HepG2 (cell line): ENCODE measurements around the gene NAA35.

ENCODE experiments used
- CEBPB ChIP-seq: IDR thresholded peaks from 2 replicates; pipeline ENCODE4 v1.6.1; 2011; ENCODE audit warnings: low read depth, low read length, improper control_type of control experiment, borderline replicate concordance
- NFRKB ChIP-seq: fragments of 450-650 bp; IDR thresholded peaks from 2 replicates; pipeline ENCODE4 v1.6.1; 2017
- POLR2A ChIP-seq, 2 experiments: IDR thresholded peaks; 2 replicates each; pipeline ENCODE4 v1.6.1; 2011; ENCODE audit warnings: low read depth in 2 of 2, low read length in 2 of 2, mild to moderate bottlenecking in 1 of 2, moderate library complexity in 1 of 2; ENCODE audit not compliant: insufficient read depth in 1 of 2
- SMARCE1 ChIP-seq: fragments of 450-650 bp; IDR thresholded peaks from 2 replicates; pipeline ENCODE4 v1.6.1; 2017; ENCODE audit warnings: borderline replicate concordance
- ZMYM2 ChIP-seq: sonication (generic); formaldehyde crosslinking; IDR thresholded peaks from 2 replicates; pipeline ENCODE4 v1.8.0; 2022; ENCODE audit warnings: mild to moderate bottlenecking, missing genetic modification reagents
- ZNF160 ChIP-seq: sonication (generic); formaldehyde crosslinking; IDR thresholded peaks from 2 replicates; pipeline ENCODE4 v1.8.0; 2022; ENCODE audit warnings: mild to moderate bottlenecking, inconsistent platforms, missing genetic modification reagents
- TF ChIP-seq, protein P1 (sequence below): sonication (generic); formaldehyde crosslinking; IDR thresholded peaks from 2 replicates; pipeline ENCODE4 v1.4.0; 2020; ENCODE audit warnings: missing genetic modification reagents, mild to moderate bottlenecking, borderline replicate concordance
- TF ChIP-seq, protein P2 (sequence below): sonication (generic); formaldehyde crosslinking; IDR thresholded peaks from 2 replicates; pipeline ENCODE4 v1.5.0; 2020; ENCODE audit warnings: mild to moderate bottlenecking, missing genetic modification reagents, moderate library complexity
- TF ChIP-seq, protein P3 (sequence below): sonication (generic); formaldehyde crosslinking; IDR thresholded peaks from 2 replicates; pipeline ENCODE4 v1.4.0; 2020; ENCODE audit warnings: missing genetic modification reagents

DNA sequence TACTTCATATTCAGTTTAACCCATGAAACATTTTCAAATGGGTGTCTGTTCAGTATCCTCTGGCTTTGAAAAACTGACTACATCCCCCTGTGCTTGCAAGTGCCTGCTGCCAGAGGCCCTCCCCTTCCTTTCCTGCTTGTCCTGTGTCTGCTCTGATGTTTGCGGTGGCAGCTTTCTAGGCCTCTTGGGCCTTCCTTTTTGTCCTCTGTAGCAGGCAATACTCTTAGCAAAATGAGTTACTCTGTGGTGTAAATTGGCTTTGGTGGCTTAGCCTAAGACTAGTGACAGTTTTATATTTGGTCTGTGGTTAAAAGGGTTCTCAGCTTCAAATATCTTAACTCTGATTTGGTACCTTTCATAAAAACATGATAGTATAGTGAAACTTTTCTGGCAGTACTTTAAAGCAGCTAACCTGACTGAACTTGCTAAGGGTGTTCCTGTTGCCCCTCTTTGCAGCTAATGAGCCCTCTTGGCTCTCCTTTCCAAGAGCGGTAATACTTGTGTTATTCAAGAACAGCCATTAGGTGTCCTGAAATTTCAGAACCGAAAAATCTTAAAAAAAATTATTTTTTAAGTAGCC is 81.8 kb downstream of the NAA35 start:
- no peak for TF ChIP-seq SMARCE1
- no peak for TF ChIP-seq NFRKB
- TF ChIP-seq, protein P1, sequence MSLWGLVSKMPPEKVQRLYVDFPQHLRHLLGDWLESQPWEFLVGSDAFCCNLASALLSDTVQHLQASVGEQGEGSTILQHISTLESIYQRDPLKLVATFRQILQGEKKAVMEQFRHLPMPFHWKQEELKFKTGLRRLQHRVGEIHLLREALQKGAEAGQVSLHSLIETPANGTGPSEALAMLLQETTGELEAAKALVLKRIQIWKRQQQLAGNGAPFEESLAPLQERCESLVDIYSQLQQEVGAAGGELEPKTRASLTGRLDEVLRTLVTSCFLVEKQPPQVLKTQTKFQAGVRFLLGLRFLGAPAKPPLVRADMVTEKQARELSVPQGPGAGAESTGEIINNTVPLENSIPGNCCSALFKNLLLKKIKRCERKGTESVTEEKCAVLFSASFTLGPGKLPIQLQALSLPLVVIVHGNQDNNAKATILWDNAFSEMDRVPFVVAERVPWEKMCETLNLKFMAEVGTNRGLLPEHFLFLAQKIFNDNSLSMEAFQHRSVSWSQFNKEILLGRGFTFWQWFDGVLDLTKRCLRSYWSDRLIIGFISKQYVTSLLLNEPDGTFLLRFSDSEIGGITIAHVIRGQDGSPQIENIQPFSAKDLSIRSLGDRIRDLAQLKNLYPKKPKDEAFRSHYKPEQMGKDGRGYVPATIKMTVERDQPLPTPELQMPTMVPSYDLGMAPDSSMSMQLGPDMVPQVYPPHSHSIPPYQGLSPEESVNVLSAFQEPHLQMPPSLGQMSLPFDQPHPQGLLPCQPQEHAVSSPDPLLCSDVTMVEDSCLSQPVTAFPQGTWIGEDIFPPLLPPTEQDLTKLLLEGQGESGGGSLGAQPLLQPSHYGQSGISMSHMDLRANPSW (CRISPR knock-in tag), result no peak
- TF ChIP-seq, protein P2, sequence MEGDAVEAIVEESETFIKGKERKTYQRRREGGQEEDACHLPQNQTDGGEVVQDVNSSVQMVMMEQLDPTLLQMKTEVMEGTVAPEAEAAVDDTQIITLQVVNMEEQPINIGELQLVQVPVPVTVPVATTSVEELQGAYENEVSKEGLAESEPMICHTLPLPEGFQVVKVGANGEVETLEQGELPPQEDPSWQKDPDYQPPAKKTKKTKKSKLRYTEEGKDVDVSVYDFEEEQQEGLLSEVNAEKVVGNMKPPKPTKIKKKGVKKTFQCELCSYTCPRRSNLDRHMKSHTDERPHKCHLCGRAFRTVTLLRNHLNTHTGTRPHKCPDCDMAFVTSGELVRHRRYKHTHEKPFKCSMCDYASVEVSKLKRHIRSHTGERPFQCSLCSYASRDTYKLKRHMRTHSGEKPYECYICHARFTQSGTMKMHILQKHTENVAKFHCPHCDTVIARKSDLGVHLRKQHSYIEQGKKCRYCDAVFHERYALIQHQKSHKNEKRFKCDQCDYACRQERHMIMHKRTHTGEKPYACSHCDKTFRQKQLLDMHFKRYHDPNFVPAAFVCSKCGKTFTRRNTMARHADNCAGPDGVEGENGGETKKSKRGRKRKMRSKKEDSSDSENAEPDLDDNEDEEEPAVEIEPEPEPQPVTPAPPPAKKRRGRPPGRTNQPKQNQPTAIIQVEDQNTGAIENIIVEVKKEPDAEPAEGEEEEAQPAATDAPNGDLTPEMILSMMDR (CRISPR knock-in tag), result no peak
- TF ChIP-seq ZMYM2 (CRISPR knock-in tag), result no peak
- no peak for TF ChIP-seq CEBPB
- TF ChIP-seq, protein P3, sequence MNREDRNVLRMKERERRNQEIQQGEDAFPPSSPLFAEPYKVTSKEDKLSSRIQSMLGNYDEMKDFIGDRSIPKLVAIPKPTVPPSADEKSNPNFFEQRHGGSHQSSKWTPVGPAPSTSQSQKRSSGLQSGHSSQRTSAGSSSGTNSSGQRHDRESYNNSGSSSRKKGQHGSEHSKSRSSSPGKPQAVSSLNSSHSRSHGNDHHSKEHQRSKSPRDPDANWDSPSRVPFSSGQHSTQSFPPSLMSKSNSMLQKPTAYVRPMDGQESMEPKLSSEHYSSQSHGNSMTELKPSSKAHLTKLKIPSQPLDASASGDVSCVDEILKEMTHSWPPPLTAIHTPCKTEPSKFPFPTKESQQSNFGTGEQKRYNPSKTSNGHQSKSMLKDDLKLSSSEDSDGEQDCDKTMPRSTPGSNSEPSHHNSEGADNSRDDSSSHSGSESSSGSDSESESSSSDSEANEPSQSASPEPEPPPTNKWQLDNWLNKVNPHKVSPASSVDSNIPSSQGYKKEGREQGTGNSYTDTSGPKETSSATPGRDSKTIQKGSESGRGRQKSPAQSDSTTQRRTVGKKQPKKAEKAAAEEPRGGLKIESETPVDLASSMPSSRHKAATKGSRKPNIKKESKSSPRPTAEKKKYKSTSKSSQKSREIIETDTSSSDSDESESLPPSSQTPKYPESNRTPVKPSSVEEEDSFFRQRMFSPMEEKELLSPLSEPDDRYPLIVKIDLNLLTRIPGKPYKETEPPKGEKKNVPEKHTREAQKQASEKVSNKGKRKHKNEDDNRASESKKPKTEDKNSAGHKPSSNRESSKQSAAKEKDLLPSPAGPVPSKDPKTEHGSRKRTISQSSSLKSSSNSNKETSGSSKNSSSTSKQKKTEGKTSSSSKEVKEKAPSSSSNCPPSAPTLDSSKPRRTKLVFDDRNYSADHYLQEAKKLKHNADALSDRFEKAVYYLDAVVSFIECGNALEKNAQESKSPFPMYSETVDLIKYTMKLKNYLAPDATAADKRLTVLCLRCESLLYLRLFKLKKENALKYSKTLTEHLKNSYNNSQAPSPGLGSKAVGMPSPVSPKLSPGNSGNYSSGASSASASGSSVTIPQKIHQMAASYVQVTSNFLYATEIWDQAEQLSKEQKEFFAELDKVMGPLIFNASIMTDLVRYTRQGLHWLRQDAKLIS (CRISPR knock-in tag), result no peak
- no peak for TF ChIP-seq ZNF160 (CRISPR knock-in tag)
- no peak for TF ChIP-seq POLR2A (IDR thresholded peaks at IDR 0.05; ENCODE audit: insufficient read depth in 1 of 2, low read depth in 2 of 2, low read length in 2 of 2)
